ENCODE measurements around the gene PLPPR1. TPM values are rescaled to one million over a fixed set of nuclear protein-coding genes. Genes with fewer than 3 reads are reported as not detected.

PLPPR1 gene
- total and polyA plus RNA-seq, 2 donors (not counting 3 experiments of a cell fraction or from before 2014, with no cell fraction given): 0.18 to 0.50 TPM

GRCh38 chr9:101068696-101069095, 40.2 kb downstream of the PLPPR1 start:
- H3K27ac ChIP-seq (ENCODE audit: insufficient read depth, low read depth, low read length): no peak overlapping the region
- no peak overlapping the region for H2AFZ ChIP-seq (ENCODE audit: low read depth, low read length)
- H3K27me3 ChIP-seq (ENCODE audit: control insufficient read depth in 2 of 2, insufficient read depth in 2 of 2, low read length in 2 of 2): no peaks in the 10 kb centered on the region
- no peaks in the 10 kb centered on the region for H3K4me1 ChIP-seq (ENCODE audit: control insufficient read depth, extremely low read depth, insufficient read depth, low read length)
- no peaks in the 10 kb centered on the region for H3K79me2 ChIP-seq (ENCODE audit: control insufficient read depth, insufficient read depth, low read length)
- no peaks in the 10 kb centered on the region for H3K9me3 ChIP-seq (replicated peaks; ENCODE audit: control insufficient read depth, insufficient read depth, low read length)
- no peak overlapping the region for H3K9ac ChIP-seq (replicated peaks; ENCODE audit: extremely low read depth, insufficient read depth, low read length)
- no peaks in the 10 kb centered on the region for H4K20me1 ChIP-seq (replicated peaks; ENCODE audit: control insufficient read depth, extremely low read depth, insufficient read depth, low read length)
- no peak overlapping the region for H3K4me3 ChIP-seq (replicated peaks in 1 of 3; ENCODE audit: insufficient read depth in 1 of 3, low read depth in 1 of 3, low read length in 3 of 3)
- H3K9me1 ChIP-seq (replicated peaks; ENCODE audit: control insufficient read depth, extremely low read depth, insufficient read depth, low read length): no peaks in the 10 kb centered on the region
- ChIA-PET CTCF (no interaction called here), POLR2A (no interaction called here)
- no peaks in the 10 kb centered on the region for H3K36me3 ChIP-seq (ENCODE audit: control insufficient read depth in 2 of 2, extremely low read depth in 1 of 2, insufficient read depth in 2 of 2, low read length in 2 of 2)
- BruUV-seq (replicated peaks): no TSS peak
- no peak for TF ChIP-seq JUN (IDR thresholded peaks at IDR 0.05; ENCODE audit: borderline replicate concordance, insufficient read depth, insufficient read length, low read depth)
- TF ChIP-seq FOS (IDR thresholded peaks at IDR 0.05; ENCODE audit: borderline replicate concordance, insufficient read depth, low read length): no peak
- intact Hi-C loops (cut with micrococcal nuclease): no loop called here
- dilution Hi-C loops (cut with MboI; ENCODE audit: extremely low pct_ligation_motif_present, low sequenced_read_pairs): no loop called here
- no peak overlapping the region for H3K4me2 ChIP-seq (ENCODE audit: insufficient read depth, low read length)
- FAIRE-seq (no peak), DNase-seq (ENCODE audit: low read depth, low spot score) (no peak)

GRCh38 chr9:101072259-101072658, 43.7 kb downstream of the PLPPR1 start:
- H2AFZ ChIP-seq (ENCODE audit: low read depth, low read length): no peak overlapping the region
- no peak overlapping the region for H3K4me3 ChIP-seq (replicated peaks in 1 of 3; ENCODE audit: insufficient read depth in 1 of 3, low read depth in 1 of 3, low read length in 3 of 3)
- no peaks in the 10 kb centered on the region for H4K20me1 ChIP-seq (replicated peaks; ENCODE audit: control insufficient read depth, extremely low read depth, insufficient read depth, low read length)
- POLR2A ChIA-PET: interaction anchor here (1.1 kb wide), 1 partner anchor 142 kb away, joined by 3 read pairs; no protein-coding TSS in a partner anchor
- no peaks in the 10 kb centered on the region for H3K4me1 ChIP-seq (ENCODE audit: control insufficient read depth, extremely low read depth, insufficient read depth, low read length)
- H3K27ac ChIP-seq (ENCODE audit: insufficient read depth, low read depth, low read length): no peak overlapping the region
- no peaks in the 10 kb centered on the region for H3K27me3 ChIP-seq (ENCODE audit: control insufficient read depth in 2 of 2, insufficient read depth in 2 of 2, low read length in 2 of 2)
- dilution Hi-C loops (cut with MboI; ENCODE audit: extremely low pct_ligation_motif_present, low sequenced_read_pairs): no loop called here
- H3K9me3 ChIP-seq (replicated peaks; ENCODE audit: control insufficient read depth, insufficient read depth, low read length): no peaks in the 10 kb centered on the region
- H3K79me2 ChIP-seq (ENCODE audit: control insufficient read depth, insufficient read depth, low read length): no peaks in the 10 kb centered on the region
- DNase-seq (ENCODE audit: low read depth, low spot score): no peak
- TF ChIP-seq CTCF (IDR thresholded peaks at IDR 0.05; ENCODE audit: extremely low read depth in 1 of 2, insufficient read depth in 1 of 2, low read depth in 1 of 2, low read length in 2 of 2) (no peak), EZH2 (IDR thresholded peaks at IDR 0.05; ENCODE audit: borderline replicate concordance, low read depth, low read length, severe bottlenecking) (no peak), GATA2 (IDR thresholded peaks at IDR 0.05; ENCODE audit: insufficient read depth, insufficient read length, low read depth, low read length) (no peak), POLR2AphosphoS5 (IDR thresholded peaks at IDR 0.05; ENCODE audit: insufficient read depth, low read depth, low read length) (no peak), FOS (IDR thresholded peaks at IDR 0.05; ENCODE audit: borderline replicate concordance, insufficient read depth, low read length) (no peak), POLR2A (IDR thresholded peaks at IDR 0.05; ENCODE audit: low read depth, low read length) (no peak), JUN (IDR thresholded peaks at IDR 0.05; ENCODE audit: borderline replicate concordance, insufficient read depth, insufficient read length, low read depth) (no peak), MYC (IDR thresholded peaks at IDR 0.05; ENCODE audit: low read depth, low read length) (no peak)
- TF ChIP-seq, protein P1, sequence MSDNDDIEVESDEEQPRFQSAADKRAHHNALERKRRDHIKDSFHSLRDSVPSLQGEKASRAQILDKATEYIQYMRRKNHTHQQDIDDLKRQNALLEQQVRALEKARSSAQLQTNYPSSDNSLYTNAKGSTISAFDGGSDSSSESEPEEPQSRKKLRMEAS (IDR thresholded peaks at IDR 0.05; ENCODE audit: insufficient read depth, insufficient read length): no peak
- no peaks in the 10 kb centered on the region for H3K36me3 ChIP-seq (ENCODE audit: control insufficient read depth in 2 of 2, extremely low read depth in 1 of 2, insufficient read depth in 2 of 2, low read length in 2 of 2)
- H3K9me1 ChIP-seq (replicated peaks; ENCODE audit: control insufficient read depth, extremely low read depth, insufficient read depth, low read length): no peaks in the 10 kb centered on the region
- intact Hi-C loops (cut with micrococcal nuclease): no loop called here
- BruUV-seq (replicated peaks): no TSS peak
- FAIRE-seq: no peak
- CTCF ChIA-PET: interaction anchor here (1.6 kb wide), 1 partner anchor 21 kb away, joined by 3 read pairs; no protein-coding TSS in a partner anchor
- no peak overlapping the region for H3K4me2 ChIP-seq (ENCODE audit: insufficient read depth, low read length)
- no peak overlapping the region for H3K9ac ChIP-seq (replicated peaks; ENCODE audit: extremely low read depth, insufficient read depth, low read length)
